Measurements from ENCODE around the gene TXNRD2.
"Not testable (repeated sequence)": the region's sequence is repeated elsewhere in the genome, so short reads cannot be mapped to it uniquely, and the experiment has no call there.

Gene TXNRD2

GRCh38 chr22:19943082-19944026 is 1.7 kb upstream of the TXNRD2 start:
- no peak for DNase-seq

- no peak for DNase-seq
Measured at GRCh38 chr22:19942157-19943081, 801 bp upstream of the TXNRD2 start.

- DNase-seq, result no peak
Measured at GRCh38 chr22:19940536-19941364, 868 bp downstream of the TXNRD2 start.

- no peak for DNase-seq
Measured at GRCh38 chr22:19937616-19938473, 3.8 kb downstream of the TXNRD2 start.

- no peak for DNase-seq
Measured at GRCh38 chr22:19936513-19936912, 5.1 kb downstream of the TXNRD2 start.

- not testable (repeated sequence) for DNase-seq
Measured at GRCh38 chr22:19935123-19935718, 6.4 kb downstream of the TXNRD2 start.

- no peak for DNase-seq
Measured at GRCh38 chr22:19933341-19934241, 8.0 kb downstream of the TXNRD2 start.

- no peak for DNase-seq
Measured at GRCh38 chr22:19932367-19933206, 9.0 kb downstream of the TXNRD2 start.

- DNase-seq, result no peak
Measured at GRCh38 chr22:19931514-19931913, 10.1 kb downstream of the TXNRD2 start.

GRCh38 chr22:19930551-19931486 is 10.8 kb downstream of the TXNRD2 start:
- no peak for DNase-seq

GRCh38 chr22:19929586-19930550 is 11.8 kb downstream of the TXNRD2 start:
- DNase-seq, result no peak

GRCh38 chr22:19928207-19928606 is 13.4 kb downstream of the TXNRD2 start:
- DNase-seq, result no peak

GRCh38 chr22:19927696-19928095 is 13.9 kb downstream of the TXNRD2 start:
- no peak for DNase-seq

- not testable (repeated sequence) for DNase-seq
Measured at GRCh38 chr22:19926028-19926427, 15.6 kb downstream of the TXNRD2 start.

- DNase-seq, result no peak
Measured at GRCh38 chr22:19923914-19924513, 17.6 kb downstream of the TXNRD2 start.

- DNase-seq, result no peak
Measured at GRCh38 chr22:19921544-19922081, 20.0 kb downstream of the TXNRD2 start.
